BJ (cell line): ENCODE measurements around the gene SHC2. TPM values are rescaled to one million over a fixed set of nuclear protein-coding genes. Genes with fewer than 3 reads are reported as not detected.

Experiments
- CTCF ChIA-PET: fragments of 350-600 bp; formaldehyde crosslinking; extraction: SDS; loops from one replicate; lab custom pipeline; 2021; ENCODE audit warnings: antibody characterized with exemption, inconsistent platforms; lab: Yijun Ruan, JAX
- POLR2A ChIA-PET: fragments of 300-600 bp; sonication (Branson Sonifier 250); formaldehyde crosslinking; extraction: SDS; loops from one replicate; lab custom pipeline; 2021; ENCODE audit warnings: antibody characterized with exemption; lab: Charles Lee
- DNase-seq: peaks from one replicate; pipeline ENCODE4 v3.0.0-alpha.2; 2011; ENCODE audit warnings: low read depth
- H3K27me3 ChIP-seq: 2 replicates; pipeline ENCODE4 v1.6.0; 2011; ENCODE audit warnings: low read length; ENCODE audit not compliant: control insufficient read depth, insufficient read depth
- H3K36me3 ChIP-seq: 2 replicates; pipeline ENCODE4 v1.5.1; 2011; ENCODE audit warnings: low read length; ENCODE audit not compliant: control insufficient read depth, insufficient read depth
- H3K4me3 ChIP-seq: 2 replicates; pipeline ENCODE4 v1.5.1; 2011; ENCODE audit warnings: low read depth, mild to moderate bottlenecking, control low read depth, low read length
- CTCF ChIP-seq: IDR thresholded peaks from 2 replicates; pipeline ENCODE4 v1.5.1; 2011; ENCODE audit warnings: low read depth, mild to moderate bottlenecking, control low read depth, inconsistent platforms, low read length, moderate library complexity; ENCODE audit not compliant: insufficient read depth
- polyA plus RNA-seq: library from polyadenylated mRNA; depleted of rRNA; stranded (reverse); fragments of >200 nt; gene quantifications from 2 replicates; pipeline ENCODE4 v1.2.3, GENCODE V29; 2011

SHC2 gene
- polyA plus RNA-seq, 1 experiment: 3.4 TPM

- CTCF ChIA-PET: no interaction called here
Measured at GRCh38 chr19:449916-450315, 10.9 kb downstream of the SHC2 start.

GRCh38 chr19:447816-448560 lies 12.8 kb downstream of the SHC2 start:
- H3K27me3 ChIP-seq: no peaks in the 10 kb centered on the region
- ChIA-PET POLR2A (no interaction called here), CTCF (interaction anchor here (0.6 to 1.0 kb wide), 2 partner anchors 9 to 47 kb away, joined by 3 read pairs; no protein-coding TSS in a partner anchor)
- no peaks in the 10 kb centered on the region for H3K36me3 ChIP-seq
- no peak for DNase-seq
- H3K4me3 ChIP-seq: no peak overlapping the region
- no peak for TF ChIP-seq CTCF

More at GRCh38 chr19:449916-450315, 10.9 kb downstream of the SHC2 start:
- TF ChIP-seq CTCF: no peak
- no peak for DNase-seq
- H3K36me3 ChIP-seq: no peaks in the 10 kb centered on the region
- H3K4me3 ChIP-seq: no peak overlapping the region
- POLR2A ChIA-PET: no interaction called here
- H3K27me3 ChIP-seq: no peaks in the 10 kb centered on the region

GRCh38 chr19:447064-447426 lies 13.8 kb downstream of the SHC2 start:
- no peak for DNase-seq
- POLR2A ChIA-PET: no interaction called here
- no peaks in the 10 kb centered on the region for H3K36me3 ChIP-seq
- no peak overlapping the region for H3K4me3 ChIP-seq
- CTCF ChIA-PET: no interaction called here
- no peak for TF ChIP-seq CTCF
- no peaks in the 10 kb centered on the region for H3K27me3 ChIP-seq

- H3K4me3 ChIP-seq: no peak overlapping the region
- no peaks in the 10 kb centered on the region for H3K36me3 ChIP-seq
- DNase-seq: no peak
- ChIA-PET POLR2A (no interaction called here), CTCF (no interaction called here)
- TF ChIP-seq CTCF: no peak
- H3K27me3 ChIP-seq: no peaks in the 10 kb centered on the region
Measured at GRCh38 chr19:444677-445210, 16.1 kb downstream of the SHC2 start.

- Histone ChIP-seq H3K4me3 (no peak overlapping the region), H3K36me3 (no peaks in the 10 kb centered on the region), H3K27me3 (no peaks in the 10 kb centered on the region)
- no peak for DNase-seq
- ChIA-PET CTCF (no interaction called here), POLR2A (no interaction called here)
- no peak for TF ChIP-seq CTCF
Measured at GRCh38 chr19:443005-443404, 17.8 kb downstream of the SHC2 start.
